HG02885 (cell line): ENCODE measurements around the gene TSR3.

Source experiments
- ATAC-seq: cut with Tn5 transposase; IDR thresholded peaks from one replicate; pipeline ENCODE4 v1.9.1; 2021; ENCODE audit warnings: mild to moderate bottlenecking; ENCODE audit not compliant: unreplicated experiment, poor library complexity

TSR3 gene

GRCh38 chr16:1326946-1327618 is 24.6 kb downstream of the TSR3 start:
- ATAC-seq, result no peak

DNA sequence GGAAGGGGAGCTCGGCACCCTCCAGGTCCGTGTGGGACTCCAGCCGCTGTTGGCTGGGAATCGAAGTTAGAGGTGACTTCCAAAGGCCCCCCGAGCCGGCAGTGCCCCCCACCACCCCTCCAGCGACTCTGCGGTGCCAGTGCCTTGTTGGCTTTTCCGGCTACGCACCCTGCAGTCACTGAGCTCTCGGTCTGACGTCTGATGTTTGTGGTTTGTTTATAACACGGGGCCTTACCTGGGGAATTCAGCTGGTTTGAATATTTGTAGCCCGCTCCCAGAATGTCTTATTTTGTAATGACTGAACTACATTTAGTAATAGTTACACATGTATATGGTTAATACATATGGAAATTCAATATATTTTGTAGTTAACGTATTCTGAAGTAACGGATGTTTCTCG is 25.3 kb downstream of the TSR3 start:
- no peak for ATAC-seq

DNA sequence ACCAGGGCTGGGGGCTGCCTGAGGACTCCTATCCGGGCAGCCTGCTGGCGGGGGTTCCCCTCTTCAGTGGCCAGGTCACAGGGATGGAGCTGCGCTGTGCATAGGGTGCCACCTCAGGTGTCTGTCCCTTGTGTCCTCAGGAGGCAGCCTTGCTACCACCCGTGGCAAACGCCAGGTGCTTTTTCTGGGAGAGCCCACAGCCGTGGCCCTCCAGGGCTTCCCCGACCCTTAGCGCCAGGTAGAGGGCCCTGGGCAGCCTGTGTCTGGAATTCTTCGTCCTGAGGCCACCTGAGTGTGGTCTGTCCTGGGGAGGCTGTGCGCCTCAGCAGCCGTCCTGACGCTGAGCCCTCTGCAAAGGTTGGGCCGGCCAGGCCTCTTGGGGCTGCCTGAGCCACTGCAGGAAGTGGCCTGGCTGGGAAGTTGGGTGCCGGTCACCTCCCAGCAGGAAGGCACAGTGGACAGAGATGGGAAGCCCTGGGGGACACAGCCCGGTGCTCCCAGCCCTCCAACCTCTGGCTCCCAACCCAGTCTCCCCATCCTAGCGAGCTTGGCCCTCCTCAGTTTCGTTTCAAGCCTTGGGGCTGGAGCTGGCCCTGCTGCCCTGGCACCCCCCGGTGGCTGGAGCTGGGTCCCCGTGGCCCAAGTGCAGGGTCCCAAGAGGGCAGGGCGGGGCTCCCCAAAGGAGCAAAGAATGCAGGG is 25.9 kb downstream of the TSR3 start:
- ATAC-seq, result no peak

GRCh38 chr16:1325261-1325660 is 26.4 kb downstream of the TSR3 start:
- no peak for ATAC-seq

DNA sequence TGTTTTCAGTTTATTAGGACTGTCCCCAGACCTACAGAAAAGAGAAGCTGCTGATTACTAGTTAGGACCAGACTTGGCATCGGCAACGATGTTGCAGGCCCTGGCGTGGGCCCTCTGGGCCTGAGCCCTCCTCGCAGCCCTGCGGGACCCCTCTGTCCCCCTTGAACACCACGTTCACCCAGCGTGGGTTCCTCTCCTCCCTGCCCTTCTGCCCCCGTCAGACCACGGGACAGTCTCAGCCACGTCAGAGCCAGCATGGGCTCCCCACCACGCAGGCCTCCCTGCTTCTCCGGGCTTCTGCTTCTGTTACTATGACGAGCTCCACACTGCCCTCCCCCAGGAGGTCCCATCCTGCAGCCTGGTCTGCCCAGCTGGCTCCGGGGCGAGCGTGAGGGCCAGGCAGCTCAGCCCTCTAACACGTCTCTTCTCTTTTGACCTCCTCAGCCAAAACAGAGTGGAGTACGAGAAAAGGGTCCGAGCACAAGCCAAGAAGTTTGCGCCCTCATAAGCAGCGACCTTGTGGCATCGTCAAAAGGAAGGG is 27.3 kb downstream of the TSR3 start:
- ATAC-seq, result no peak

- ATAC-seq, result no peak
Observed at GRCh38 chr16:1323296-1324239, 28.1 kb downstream of the TSR3 start.

DNA sequence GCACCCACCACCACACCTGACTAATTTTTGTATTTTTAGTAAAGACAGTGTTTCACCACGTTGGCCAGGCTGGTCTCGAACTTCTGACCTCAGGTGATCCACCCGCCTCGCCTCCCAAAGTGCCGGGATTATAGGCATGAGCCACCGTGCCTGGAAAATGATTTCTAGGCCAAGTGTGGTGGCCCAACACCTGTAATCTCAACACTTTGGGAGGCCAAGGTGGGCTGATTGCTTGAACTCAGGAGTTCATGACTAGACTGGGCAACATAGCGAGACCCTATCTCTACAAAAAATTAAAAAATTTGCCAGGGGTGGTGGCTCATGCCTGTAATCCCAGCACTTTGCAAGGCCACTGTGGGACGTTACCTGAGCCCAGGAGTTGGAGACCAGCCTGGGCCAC is 29.3 kb downstream of the TSR3 start:
- ATAC-seq, result no peak

DNA sequence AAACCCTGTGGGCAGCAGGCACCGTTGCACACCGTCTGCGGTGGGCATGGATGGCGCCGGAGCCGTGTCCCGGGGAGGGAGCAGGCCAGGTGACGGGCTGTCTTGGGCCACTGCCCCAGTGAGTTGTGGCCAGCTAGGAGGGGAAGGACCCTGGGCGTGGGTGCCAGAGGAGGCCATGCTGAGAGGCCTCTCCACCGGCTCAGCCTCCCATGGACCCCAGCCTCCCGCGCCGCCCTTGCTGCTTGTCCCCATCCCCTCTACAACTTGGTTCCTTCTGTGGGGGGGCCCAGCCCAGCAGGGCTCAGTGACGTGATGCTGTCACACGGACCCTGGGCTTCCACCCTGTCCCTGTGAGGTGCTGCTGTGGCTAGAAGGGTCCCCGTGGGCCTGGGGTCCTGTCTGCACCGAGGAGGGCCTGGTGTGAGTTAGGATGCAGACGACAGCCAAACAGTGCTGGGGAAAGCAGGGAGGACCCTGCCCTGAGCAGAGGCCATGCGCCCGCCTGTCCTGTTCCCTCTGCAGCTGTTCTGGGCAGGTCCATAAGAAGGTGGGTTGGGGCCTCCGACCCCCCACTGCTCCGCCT is 30.9 kb downstream of the TSR3 start:
- no peak for ATAC-seq

DNA sequence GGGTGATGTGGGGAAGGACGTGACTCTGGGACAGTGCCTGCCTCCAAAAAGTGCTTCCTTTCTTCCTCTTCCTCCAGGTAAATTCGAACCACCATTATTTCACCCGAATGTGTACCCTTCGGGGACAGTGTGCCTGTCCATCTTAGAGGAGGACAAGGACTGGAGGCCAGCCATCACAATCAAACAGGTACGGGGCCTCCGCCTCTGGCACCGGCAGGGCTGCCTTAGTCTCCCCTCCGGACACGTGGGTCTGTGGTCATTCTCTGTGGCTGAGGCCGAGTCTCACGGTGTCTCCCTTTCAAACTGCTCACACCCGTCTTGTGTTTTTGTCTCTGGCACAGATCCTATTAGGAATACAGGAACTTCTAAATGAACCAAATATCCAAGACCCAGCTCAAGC is 31.6 kb downstream of the TSR3 start:
- no peak for ATAC-seq

DNA sequence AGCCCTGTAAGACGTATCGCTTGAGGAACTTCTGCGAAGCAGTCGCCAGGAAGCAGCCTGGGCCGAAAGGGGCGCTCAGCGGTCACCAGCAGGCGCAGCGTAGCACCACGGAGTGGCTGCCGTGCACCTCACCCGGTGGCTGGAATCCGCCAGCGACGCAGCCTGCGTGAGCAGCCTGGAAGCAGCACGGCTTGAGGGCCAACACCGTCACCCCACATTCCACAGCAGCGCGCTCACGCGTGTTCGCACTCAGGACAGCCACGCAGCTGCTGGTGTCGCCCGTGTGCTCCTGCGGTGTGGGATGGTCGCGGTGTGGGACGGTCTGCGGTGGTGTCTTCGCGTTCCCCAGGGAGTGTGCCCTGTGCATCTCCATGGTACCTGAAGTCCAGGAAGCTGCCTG is 32.6 kb downstream of the TSR3 start:
- ATAC-seq, result no peak

DNA sequence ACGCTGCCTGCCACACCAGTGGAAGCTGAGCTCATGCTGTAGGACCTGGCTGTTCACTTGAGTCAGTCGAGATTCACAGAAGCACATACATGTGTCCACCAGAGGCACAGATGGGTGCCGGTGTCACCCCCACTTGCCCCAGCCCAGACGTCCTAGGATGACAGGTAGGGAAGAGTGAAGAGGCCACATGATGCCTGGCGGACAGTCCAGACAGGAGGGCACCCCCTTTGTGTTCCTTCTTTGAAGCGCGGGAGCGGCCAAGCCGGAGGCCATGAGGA is 33.5 kb downstream of the TSR3 start:
- ATAC-seq, result no peak

DNA sequence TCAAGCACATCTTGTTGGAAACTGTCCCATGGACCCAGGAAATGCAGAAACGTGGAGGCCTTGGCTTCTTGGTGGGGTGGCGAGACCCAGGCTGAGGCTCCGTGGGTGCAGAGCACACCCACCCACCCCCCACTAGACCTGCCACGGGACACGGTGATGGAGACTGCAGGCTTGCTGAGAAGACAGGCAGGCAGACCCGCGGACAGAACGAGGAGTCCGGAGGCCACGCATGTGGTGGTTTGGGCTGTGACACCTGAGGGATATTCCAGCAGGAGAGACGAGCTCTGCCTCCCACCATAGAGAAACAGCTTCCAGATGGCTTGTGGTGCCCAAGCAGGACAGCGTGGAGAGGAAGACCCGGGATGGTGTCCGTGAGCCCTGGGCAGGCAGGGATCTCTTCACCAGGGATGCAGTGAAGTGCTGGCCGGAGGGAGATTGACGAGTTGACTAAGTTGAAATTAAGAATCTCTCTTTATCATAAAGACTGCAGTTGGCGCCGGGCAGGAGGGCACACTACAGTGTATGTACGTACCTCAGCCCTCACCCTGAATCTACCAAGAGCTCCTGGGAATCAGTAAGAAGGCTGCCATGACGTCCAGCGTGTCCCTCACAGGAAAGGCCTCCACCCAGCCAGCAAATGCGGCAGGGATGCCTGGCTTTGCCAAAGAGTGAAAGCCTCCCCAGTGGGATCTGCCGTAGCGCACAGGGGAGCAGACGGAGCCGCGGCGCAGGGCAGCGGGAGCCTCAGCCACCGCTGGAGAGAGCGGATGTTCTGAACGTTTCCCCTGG is 34.0 kb downstream of the TSR3 start:
- ATAC-seq, result no peak

DNA sequence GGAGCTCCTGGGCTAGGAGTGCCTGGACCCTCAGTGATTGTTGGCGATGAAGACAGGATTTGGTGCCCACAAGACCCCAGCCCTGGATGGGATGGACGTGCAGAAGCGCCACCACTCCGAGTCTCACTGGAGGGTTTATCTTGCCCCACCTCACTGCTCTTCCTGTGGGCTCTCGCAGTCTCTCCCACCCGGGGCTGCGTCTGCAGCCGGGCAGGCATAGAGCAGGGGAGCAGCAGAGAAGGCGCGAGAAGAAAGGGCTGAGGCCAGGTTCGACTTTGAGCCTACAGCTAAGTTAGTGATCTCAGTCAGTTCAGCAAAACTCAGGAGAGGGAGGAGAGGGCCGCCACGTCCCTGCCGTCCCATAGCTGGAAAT is 35.7 kb downstream of the TSR3 start:
- ATAC-seq, result no peak

DNA sequence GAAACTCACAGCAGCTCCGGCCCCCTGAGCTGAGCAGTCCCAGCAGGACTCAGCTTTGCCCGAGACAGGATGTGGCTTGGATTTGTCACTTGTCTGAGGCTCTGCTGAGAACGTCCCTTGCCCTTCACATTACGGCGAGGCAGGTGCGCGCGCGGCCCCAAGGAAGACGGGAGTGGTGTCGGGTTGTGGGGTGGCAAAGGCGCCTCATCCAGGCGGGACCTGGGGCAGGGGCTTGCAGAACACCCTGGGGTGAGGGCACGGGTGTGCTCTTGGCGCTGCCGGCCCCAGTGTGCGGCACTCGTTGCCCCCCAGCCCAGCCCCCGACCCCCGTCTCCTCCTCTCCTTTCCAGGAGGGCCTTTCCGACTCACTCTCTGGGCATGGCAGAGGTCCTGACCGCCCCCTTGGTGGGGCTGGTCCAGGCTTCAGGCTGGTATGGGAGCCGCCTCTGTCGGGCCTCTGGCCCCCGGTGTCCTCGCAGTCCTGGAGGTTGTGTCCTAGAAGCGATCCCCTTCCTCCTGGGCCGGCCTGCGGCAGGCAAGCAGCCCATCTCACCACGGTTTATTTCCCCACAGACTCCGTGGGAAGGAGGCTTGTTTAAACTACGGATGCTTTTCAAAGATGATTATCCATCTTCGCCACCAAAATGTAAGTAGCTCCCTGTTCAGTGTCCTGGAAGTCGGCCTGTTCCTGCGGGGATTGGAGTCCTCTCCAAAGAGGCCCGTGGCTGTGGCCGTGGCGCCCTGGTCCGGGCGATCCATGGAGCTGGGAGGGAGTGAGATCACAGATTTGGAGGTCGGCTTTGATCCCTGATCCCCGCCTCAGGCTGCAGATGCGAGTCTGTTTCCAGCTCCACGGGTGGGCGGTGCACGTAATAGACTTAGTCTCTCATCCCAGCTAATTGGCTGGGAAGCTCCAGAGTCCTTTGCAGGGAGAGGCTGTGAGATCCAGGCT is 36.3 kb downstream of the TSR3 start:
- ATAC-seq, result no peak

DNA sequence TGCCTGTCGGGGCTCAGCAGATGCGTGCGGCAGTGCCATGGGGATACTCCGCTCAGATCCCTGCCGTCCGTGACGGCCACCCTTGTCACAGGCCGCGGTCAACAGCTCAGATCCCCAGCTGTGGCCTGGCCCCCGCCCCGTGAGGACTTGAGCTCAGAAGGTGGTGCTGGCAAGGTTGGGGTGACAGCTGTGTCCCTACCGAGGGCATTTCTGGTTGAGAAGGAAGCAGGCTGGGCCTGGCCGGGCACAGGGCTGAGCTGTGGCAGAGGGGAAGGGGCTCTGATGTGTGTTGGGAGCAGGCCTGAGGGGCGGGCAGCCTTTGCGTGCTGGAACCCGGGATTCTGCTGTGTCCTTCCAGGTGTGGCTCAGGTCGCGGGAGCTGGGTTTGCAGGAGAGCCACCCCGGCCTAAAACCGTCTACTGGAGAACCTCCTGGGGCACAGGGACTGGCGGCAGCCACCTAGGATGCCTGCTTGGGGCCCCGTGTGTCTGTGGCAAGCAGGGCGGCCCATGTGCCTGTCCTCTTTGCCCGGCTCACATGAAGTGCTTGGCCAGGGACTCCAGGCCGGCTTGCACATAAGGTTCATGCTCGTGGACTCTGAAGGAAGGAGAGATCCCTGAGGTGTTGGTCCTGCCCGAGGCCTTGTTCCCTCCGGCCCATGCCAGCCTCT is 37.1 kb downstream of the TSR3 start:
- no peak for ATAC-seq

GRCh38 chr16:1313721-1314369 is 37.8 kb downstream of the TSR3 start:
- no peak for ATAC-seq

- ATAC-seq, result no peak
Observed at GRCh38 chr16:1312903-1313302, 38.8 kb downstream of the TSR3 start.

GRCh38 chr16:1312467-1312816 is 39.2 kb downstream of the TSR3 start:
- no peak for ATAC-seq
